Right lobe of liver (tissue), 6 donors: Measurements from ENCODE around the gene SRPK2. TPM values are rescaled to one million over a fixed set of nuclear protein-coding genes. Genes with fewer than 3 reads are reported as not detected.

Experiments
- ATAC-seq, 4 donors: fragments of 200-7000 bp; cut with Tn5 transposase; one replicate each; pipeline ENCODE4 v1.9.1; 2020; ENCODE audit warnings: mild to moderate bottlenecking in 4 of 4, moderate library complexity in 4 of 4
- DNase-seq, 3 donors: peaks; one replicate each; pipeline ENCODE4 v3.0.0-alpha.2; 2020
- H3K27ac ChIP-seq, 3 donors: fragments of 200-600 bp; one replicate each; pipeline ENCODE4 v1.8.0; 2022
- H3K27me3 ChIP-seq, 2 donors: fragments of 200-600 bp; one replicate each; pipeline ENCODE4 v1.8.0; 2022
- H3K36me3 ChIP-seq, 4 donors: fragments of 200-600 bp; sonication (generic) in 1 of 4; one replicate each; pipeline versions ENCODE4 v1.5.1 to v1.8.0; 2017 to 2022; ENCODE audit warnings: control low read depth in 1 of 4
- H3K4me1 ChIP-seq, 4 donors: fragments of 200-600 bp; sonication (generic) in 1 of 4; one replicate each; pipeline versions ENCODE4 v1.5.1 to v1.8.0; 2017 to 2022; ENCODE audit warnings: control low read depth in 1 of 4
- H3K4me3 ChIP-seq, 3 donors: fragments of 200-600 bp; one replicate each; pipeline ENCODE4 v1.8.0; 2022
- H3K9me3 ChIP-seq, 4 donors: fragments of 200-600 bp; sonication (generic) in 1 of 4; one replicate each; pipeline versions ENCODE4 v1.5.1 to v1.8.0; 2017 to 2022; ENCODE audit warnings: control low read depth in 1 of 4
- POLR2A ChIP-seq: fragments of 450-650 bp; IDR thresholded peaks from one replicate; pipeline ENCODE4 v1.6.1; 2017; ENCODE audit warnings: antibody characterized with exemption, mild to moderate bottlenecking
- WGBS: methylation state at CpG from one replicate; pipeline ENCODE4 v1.1.6; 2018; ENCODE audit warnings: low coverage, low lambda C conversion rate; ENCODE audit not compliant: insufficient coverage; ENCODE audit errors: missing lambda C conversion rate; 5-methylcytosine and 5-hydroxymethylcytosine counted together
- intact Hi-C, 2 donors: fragments of 100-400 bp; cut with DNase I; formaldehyde crosslinking; loops; one replicate each; pipeline versions ENCODE4 v1.11.2 to v1.14.1; 2022
- total RNA-seq, 6 experiments: library from RNA; depleted of rRNA in 2 of 6; stranded (reverse); fragments of >200 nt in 2 of 6; fragmentation: NEBNext Ultra II Directional in 3 of 6; extraction: Animal tissue kit (Norgen Biotek cat#: 25700) in 3 of 6; gene quantifications; one replicate each; pipeline versions ENCODE4 v1.1.0 to v1.2.4, GENCODE V29; 2016 to 2023
- TF ChIP-seq, protein P1 (sequence below), 4 donors: fragments of 200-600 bp in 3 of 4; fragments of 450-650 bp in 1 of 4; IDR thresholded peaks; one replicate each; pipeline versions ENCODE4 v1.5.1 to v1.8.0; 2016 to 2022; ENCODE audit warnings: antibody characterized with exemption in 4 of 4, mild to moderate bottlenecking in 2 of 4
- donor health status: DM: no; HTN: yes; CAD: no.
- donor health status: DM: no; HTN: no; CAD: no.
- donor health status: DM: no; HTN: no; CAD: no.
- donor health status: DM: no; HTN: yes; CAD: no.
- donor health status: DM: no; HTN: yes; CAD: no.

Gene SRPK2
- total RNA-seq, 6 experiments from 2014 or later, result 15.5 to 21.1 (median 18.2) TPM

DNA sequence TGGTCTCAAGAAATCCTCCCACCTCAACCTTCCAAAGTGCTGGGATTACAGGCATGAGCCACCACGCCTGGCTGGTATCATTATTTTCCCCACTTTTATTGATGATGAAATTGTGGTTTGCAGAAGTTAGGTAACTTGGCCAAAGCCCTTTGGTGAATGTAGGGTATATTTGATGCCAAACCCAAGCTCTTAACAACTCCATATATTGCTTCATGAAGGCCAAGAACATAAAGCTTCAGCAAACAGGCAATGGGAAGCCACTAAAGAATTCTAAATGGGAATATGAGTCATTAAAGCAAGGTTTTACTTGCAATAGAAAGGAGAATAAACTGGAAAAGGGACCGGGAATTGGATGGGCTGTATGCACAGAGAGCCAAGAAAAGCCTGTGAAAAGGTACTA lies 232.0 kb downstream of the SRPK2 start:
- DNase-seq (no peak), ATAC-seq (no peak)
- H3K4me1 ChIP-seq, result no peaks in the 10 kb centered on the region
- H3K27me3 ChIP-seq, result no peaks in the 10 kb centered on the region
- intact Hi-C loops, result no loop called here
- H3K27ac ChIP-seq, result no peak overlapping the region
- H3K9me3 ChIP-seq, result no peaks in the 10 kb centered on the region
- TF ChIP-seq, protein P1, sequence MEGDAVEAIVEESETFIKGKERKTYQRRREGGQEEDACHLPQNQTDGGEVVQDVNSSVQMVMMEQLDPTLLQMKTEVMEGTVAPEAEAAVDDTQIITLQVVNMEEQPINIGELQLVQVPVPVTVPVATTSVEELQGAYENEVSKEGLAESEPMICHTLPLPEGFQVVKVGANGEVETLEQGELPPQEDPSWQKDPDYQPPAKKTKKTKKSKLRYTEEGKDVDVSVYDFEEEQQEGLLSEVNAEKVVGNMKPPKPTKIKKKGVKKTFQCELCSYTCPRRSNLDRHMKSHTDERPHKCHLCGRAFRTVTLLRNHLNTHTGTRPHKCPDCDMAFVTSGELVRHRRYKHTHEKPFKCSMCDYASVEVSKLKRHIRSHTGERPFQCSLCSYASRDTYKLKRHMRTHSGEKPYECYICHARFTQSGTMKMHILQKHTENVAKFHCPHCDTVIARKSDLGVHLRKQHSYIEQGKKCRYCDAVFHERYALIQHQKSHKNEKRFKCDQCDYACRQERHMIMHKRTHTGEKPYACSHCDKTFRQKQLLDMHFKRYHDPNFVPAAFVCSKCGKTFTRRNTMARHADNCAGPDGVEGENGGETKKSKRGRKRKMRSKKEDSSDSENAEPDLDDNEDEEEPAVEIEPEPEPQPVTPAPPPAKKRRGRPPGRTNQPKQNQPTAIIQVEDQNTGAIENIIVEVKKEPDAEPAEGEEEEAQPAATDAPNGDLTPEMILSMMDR (IDR thresholded peaks at IDR 0.05), result no peak
- TF ChIP-seq POLR2A, result no peak
- no peak overlapping the region for H3K4me3 ChIP-seq
- WGBS, result 100% methylated on average over 1 of the region's 2 CpGs
- peaks cover 0 to 5% (median 0%) of the 10 kb centered on the region in 4 donors for H3K36me3 ChIP-seq

- TF ChIP-seq, protein P1 (IDR thresholded peaks at IDR 0.05), result no peak
- TF ChIP-seq POLR2A, result no peak
- ATAC-seq, result peak in 1 of 4 donors; percentile 25
- no peaks in the 10 kb centered on the region for H3K27me3 ChIP-seq
Measured at GRCh38 chr7:105154084-105154483, 234.6 kb downstream of the SRPK2 start.

GRCh38 chr7:105153531-105153930 lies 235.2 kb downstream of the SRPK2 start:
- H3K9me3 ChIP-seq, result no peaks in the 10 kb centered on the region
- DNase-seq (no peak), ATAC-seq (peak; percentile 10 to 57 (median 50))
- TF ChIP-seq, protein P1 (IDR thresholded peaks at IDR 0.05), result no peak
- intact Hi-C loops, result no loop called here
- no peaks in the 10 kb centered on the region for H3K4me1 ChIP-seq
- H3K27me3 ChIP-seq, result no peaks in the 10 kb centered on the region
- H3K36me3 ChIP-seq, result peaks cover 0 to 5% (median 0%) of the 10 kb centered on the region in 4 donors
- H3K4me3 ChIP-seq, result no peak overlapping the region
- WGBS, result 44% methylated on average over 2 of the region's 6 CpGs
- no peak overlapping the region for H3K27ac ChIP-seq

More at GRCh38 chr7:105154084-105154483, 234.6 kb downstream of the SRPK2 start:
- 65% methylated on average over 2 of the region's 2 CpGs for WGBS
- Histone ChIP-seq H3K27ac (no peak overlapping the region), H3K4me3 (no peak overlapping the region), H3K36me3 (peaks cover 0 to 5% (median 0%) of the 10 kb centered on the region in 4 donors), H3K4me1 (no peaks in the 10 kb centered on the region), H3K9me3 (no peaks in the 10 kb centered on the region)
- no peak for DNase-seq
- intact Hi-C loops, result no loop called here

- Histone ChIP-seq H3K36me3 (peaks cover 0 to 5% (median 0%) of the 10 kb centered on the region in 4 donors), H3K9me3 (no peaks in the 10 kb centered on the region), H3K4me3 (no peak overlapping the region), H3K27ac (no peak overlapping the region), H3K4me1 (peaks cover 0 to 6% (median 0%) of the 10 kb centered on the region in 4 donors), H3K27me3 (no peaks in the 10 kb centered on the region)
- DNase-seq (no peak), ATAC-seq (no peak)
- intact Hi-C loops, result no loop called here
- TF ChIP-seq, protein P1 (IDR thresholded peaks at IDR 0.05), result no peak
- TF ChIP-seq POLR2A, result no peak
- 90% methylated on average over 3 of the region's 3 CpGs for WGBS
Measured at GRCh38 chr7:105151152-105151551, 237.6 kb downstream of the SRPK2 start.

GRCh38 chr7:105149827-105150226 lies 238.9 kb downstream of the SRPK2 start:
- Histone ChIP-seq H3K27ac (no peak overlapping the region), H3K9me3 (no peaks in the 10 kb centered on the region), H3K4me3 (no peak overlapping the region), H3K36me3 (no peaks in the 10 kb centered on the region), H3K4me1 (peaks cover 0 to 6% (median 0%) of the 10 kb centered on the region in 4 donors), H3K27me3 (no peaks in the 10 kb centered on the region)
- DNase-seq (no peak), ATAC-seq (no peak)
- intact Hi-C loops, result no loop called here
- WGBS, result 75% methylated on average over 3 of the region's 3 CpGs
- TF ChIP-seq POLR2A, result no peak
- TF ChIP-seq, protein P1 (IDR thresholded peaks at IDR 0.05), result no peak
